AG04449 (cell line): ENCODE results near the gene LARP1B.

Experiments used
- CTCF ChIA-PET: fragments of 350-600 bp; formaldehyde crosslinking; extraction: SDS; loops from one replicate; lab custom pipeline; 2021; ENCODE audit warnings: antibody characterized with exemption; lab: Yijun Ruan, JAX
- POLR2A ChIA-PET: fragments of 400-600, 350-600 bp; formaldehyde crosslinking; extraction: SDS; loops from one replicate; lab custom pipeline; 2020; ENCODE audit warnings: antibody characterized with exemption, inconsistent platforms; lab: Yijun Ruan, JAX
- DNase-seq: peaks from one replicate; pipeline ENCODE4 v3.0.0-alpha.2; 2010; ENCODE audit warnings: low read depth, low spot score
- H3K4me3 ChIP-seq: 2 replicates; pipeline ENCODE4 v1.5.1; 2011; ENCODE audit warnings: low read depth, mild to moderate bottlenecking, control low read depth, low read length
- CTCF ChIP-seq: IDR thresholded peaks from one replicate; pipeline ENCODE4 v1.5.1; 2011; ENCODE audit warnings: mild to moderate bottlenecking, moderate library complexity, low read length, control low read depth, inconsistent platforms; ENCODE audit not compliant: insufficient read depth; ENCODE audit errors: missing control alignments

Gene LARP1B

GRCh38 chr4:128107766-128108165 lies 46.7 kb downstream of the LARP1B start:
- H3K4me3 ChIP-seq, result no peak overlapping the region
- DNase-seq, result peak; percentile 12
- POLR2A ChIA-PET, result no interaction called here
- no peak for TF ChIP-seq CTCF
- CTCF ChIA-PET, result interaction anchor here (1.3 kb wide), 1 partner anchor 13 kb away, joined by 4 read pairs; no protein-coding TSS in a partner anchor

- DNase-seq, result no peak
- POLR2A ChIA-PET, result no interaction called here
- TF ChIP-seq CTCF, result no peak
- CTCF ChIA-PET, result interaction anchor here (0.9 kb wide), 1 partner anchor 10 kb away, joined by 3 read pairs; no protein-coding TSS in a partner anchor
- no peak overlapping the region for H3K4me3 ChIP-seq
These were observed 61.9 kb downstream of the LARP1B start for GRCh38 chr4:128123036-128123435.

- DNase-seq, result no peak
- H3K4me3 ChIP-seq, result no peak overlapping the region
- ChIA-PET CTCF (interaction anchor here (1.4 kb wide), 1 partner anchor 11 kb away, joined by 4 read pairs; no protein-coding TSS in a partner anchor), POLR2A (no interaction called here)
- TF ChIP-seq CTCF, result no peak
These were observed 69.5 kb downstream of the LARP1B start for GRCh38 chr4:128130621-128131020.

GRCh38 chr4:128134925-128135324 lies 73.8 kb downstream of the LARP1B start:
- no peak for TF ChIP-seq CTCF
- POLR2A ChIA-PET, result no interaction called here
- no peak for DNase-seq
- no peak overlapping the region for H3K4me3 ChIP-seq
- CTCF ChIA-PET, result no interaction called here

GRCh38 chr4:128135391-128135790 lies 74.3 kb downstream of the LARP1B start:
- no peak for TF ChIP-seq CTCF
- CTCF ChIA-PET, result no interaction called here
- POLR2A ChIA-PET, result no interaction called here
- H3K4me3 ChIP-seq, result no peak overlapping the region
- no peak for DNase-seq

- TF ChIP-seq CTCF, result no peak
- ChIA-PET CTCF (interaction anchor here (1.0 kb wide), 1 partner anchor 12 kb away, joined by 4 read pairs; no protein-coding TSS in a partner anchor), POLR2A (interaction anchor here (0.6 kb wide), 1 partner anchor 73 kb away, joined by 3 read pairs; no protein-coding TSS in a partner anchor)
- no peak overlapping the region for H3K4me3 ChIP-seq
- DNase-seq, result no peak
These were observed 80.8 kb downstream of the LARP1B start for GRCh38 chr4:128141866-128142265.
